ENCODE results near the gene TMEM255B.

TMEM255B gene

GRCh38 chr13:113835461-113836270, 76.6 kb downstream of the TMEM255B start:
- no peaks in the 10 kb centered on the region; the same call in 1 of the 2 replicates for H3K27me3 ChIP-seq (ENCODE audit: insufficient read depth, low read length)
- H3K4me3 ChIP-seq (ENCODE audit: low read depth, low read length, poor library complexity, severe bottlenecking), result no peak overlapping the region
- H3K9me3 ChIP-seq (ENCODE audit: low read length), result no peaks in the 10 kb centered on the region
- H3K9me2 ChIP-seq (ENCODE audit: low read depth, low read length), result no peaks in the 10 kb centered on the region
- H3K9ac ChIP-seq (ENCODE audit: low read length), result no peak overlapping the region
- no peak overlapping the region for H2AFZ ChIP-seq (ENCODE audit: low read length)
- TF ChIP-seq EZH2 (IDR thresholded peaks at IDR 0.05; ENCODE audit: borderline replicate concordance, low read length), result no peak
- no peak for TF ChIP-seq CTCF (IDR thresholded peaks at IDR 0.05; ENCODE audit: low read length)
- no peaks in the 10 kb centered on the region for H3K4me1 ChIP-seq (ENCODE audit: insufficient read depth, low read length, severe bottlenecking)
- H4K20me1 ChIP-seq (ENCODE audit: insufficient read depth, low read length), result no peaks in the 10 kb centered on the region
- no peak overlapping the region for H3K4me2 ChIP-seq (ENCODE audit: low read length)
- H3K79me2 ChIP-seq (ENCODE audit: insufficient read depth, low read length), result no peaks in the 10 kb centered on the region
- peaks cover 8% of the 10 kb centered on the region; the same call in 1 of the 2 replicates for H3K36me3 ChIP-seq (ENCODE audit: insufficient read depth, low read length)
- H3K27ac ChIP-seq (ENCODE audit: low read depth, low read length, poor library complexity, severe bottlenecking), result no peak overlapping the region
- no peaks in the 10 kb centered on the region for H3F3A ChIP-seq (ENCODE audit: insufficient read depth, low read length)

- H3K27me3 ChIP-seq (ENCODE audit: insufficient read depth, low read length), result no peaks in the 10 kb centered on the region; the same call in 1 of the 2 replicates
- no peaks in the 10 kb centered on the region for H4K20me1 ChIP-seq (ENCODE audit: insufficient read depth, low read length)
- H3K79me2 ChIP-seq (ENCODE audit: insufficient read depth, low read length), result no peaks in the 10 kb centered on the region
- H3K4me1 ChIP-seq (ENCODE audit: insufficient read depth, low read length, severe bottlenecking), result no peaks in the 10 kb centered on the region
- H3K9me2 ChIP-seq (ENCODE audit: low read depth, low read length), result no peaks in the 10 kb centered on the region
- peaks cover 8% of the 10 kb centered on the region; the same call in 1 of the 2 replicates for H3K36me3 ChIP-seq (ENCODE audit: insufficient read depth, low read length)
- no peaks in the 10 kb centered on the region for H3K9me3 ChIP-seq (ENCODE audit: low read length)
- H2AFZ ChIP-seq (ENCODE audit: low read length), result no peak overlapping the region
- no peak overlapping the region for H3K4me2 ChIP-seq (ENCODE audit: low read length)
- no peak overlapping the region for H3K27ac ChIP-seq (ENCODE audit: low read depth, low read length, poor library complexity, severe bottlenecking)
- H3K9ac ChIP-seq (ENCODE audit: low read length), result no peak overlapping the region
- no peak for TF ChIP-seq CTCF (IDR thresholded peaks at IDR 0.05; ENCODE audit: low read length)
- no peak for TF ChIP-seq EZH2 (IDR thresholded peaks at IDR 0.05; ENCODE audit: borderline replicate concordance, low read length)
- H3K4me3 ChIP-seq (ENCODE audit: low read depth, low read length, poor library complexity, severe bottlenecking), result no peak overlapping the region
- no peaks in the 10 kb centered on the region for H3F3A ChIP-seq (ENCODE audit: insufficient read depth, low read length)
Observed at GRCh38 chr13:113836768-113837559, 77.9 kb downstream of the TMEM255B start.

GRCh38 chr13:113837560-113838355, 78.7 kb downstream of the TMEM255B start:
- Histone ChIP-seq H3K4me2 (ENCODE audit: low read length) (no peak overlapping the region), H3K9me3 (ENCODE audit: low read length) (no peaks in the 10 kb centered on the region), H3K27ac (ENCODE audit: low read depth, low read length, poor library complexity, severe bottlenecking) (no peak overlapping the region), H3K4me3 (ENCODE audit: low read depth, low read length, poor library complexity, severe bottlenecking) (no peak overlapping the region), H3K4me1 (ENCODE audit: insufficient read depth, low read length, severe bottlenecking) (no peaks in the 10 kb centered on the region), H2AFZ (ENCODE audit: low read length) (no peak overlapping the region), H3K9me2 (ENCODE audit: low read depth, low read length) (no peaks in the 10 kb centered on the region), H3K79me2 (ENCODE audit: insufficient read depth, low read length) (no peaks in the 10 kb centered on the region), H3F3A (ENCODE audit: insufficient read depth, low read length) (no peaks in the 10 kb centered on the region), H3K36me3 (ENCODE audit: insufficient read depth, low read length) (peaks cover 4% of the 10 kb centered on the region; the same call in 1 of the 2 replicates), H4K20me1 (ENCODE audit: insufficient read depth, low read length) (no peaks in the 10 kb centered on the region), H3K27me3 (ENCODE audit: insufficient read depth, low read length) (no peaks in the 10 kb centered on the region; the same call in 1 of the 2 replicates), H3K9ac (ENCODE audit: low read length) (no peak overlapping the region)
- TF ChIP-seq CTCF (IDR thresholded peaks at IDR 0.05; ENCODE audit: low read length) (no peak), EZH2 (IDR thresholded peaks at IDR 0.05; ENCODE audit: borderline replicate concordance, low read length) (no peak)

Data from OCI-LY1 (cell line).